ENCODE measurements around the gene SGTB.

The SGTB gene

DNA sequence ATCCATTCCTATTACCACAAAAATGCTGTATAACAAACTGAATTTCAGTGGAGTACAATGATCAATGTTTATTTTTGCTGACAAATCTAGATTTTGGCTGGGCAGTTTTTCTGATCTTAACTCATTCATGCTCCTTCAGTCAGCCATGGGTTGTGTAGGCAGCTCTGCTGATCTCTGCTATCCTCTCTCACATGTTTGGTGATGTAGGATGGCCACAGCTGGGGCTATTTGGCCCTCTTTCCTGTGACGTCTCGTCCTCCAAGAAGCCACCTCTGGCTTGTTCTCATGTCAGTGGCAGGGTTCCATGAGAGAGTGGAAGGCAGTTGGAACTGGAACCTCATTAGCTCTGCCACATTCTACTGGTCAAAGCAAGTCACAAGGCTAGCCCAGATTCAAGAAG lies 9.0 kb upstream of the SGTB start:
- no peaks in the 10 kb centered on the region for H3K9me3 ChIP-seq
- H3K36me3 ChIP-seq, result no peaks in the 10 kb centered on the region
- no peaks in the 10 kb centered on the region for H3K4me1 ChIP-seq
- intact Hi-C loops (cut with DNase I; ENCODE audit: low total_unique reads), result no loop called here
- H3K4me3 ChIP-seq, result no peak overlapping the region
- no peaks in the 10 kb centered on the region for H3K27me3 ChIP-seq
- H3K27ac ChIP-seq, result no peak overlapping the region
- DNase-seq, result no peak
- no peak for TF ChIP-seq CTCF (IDR thresholded peaks at IDR 0.05)

DNA sequence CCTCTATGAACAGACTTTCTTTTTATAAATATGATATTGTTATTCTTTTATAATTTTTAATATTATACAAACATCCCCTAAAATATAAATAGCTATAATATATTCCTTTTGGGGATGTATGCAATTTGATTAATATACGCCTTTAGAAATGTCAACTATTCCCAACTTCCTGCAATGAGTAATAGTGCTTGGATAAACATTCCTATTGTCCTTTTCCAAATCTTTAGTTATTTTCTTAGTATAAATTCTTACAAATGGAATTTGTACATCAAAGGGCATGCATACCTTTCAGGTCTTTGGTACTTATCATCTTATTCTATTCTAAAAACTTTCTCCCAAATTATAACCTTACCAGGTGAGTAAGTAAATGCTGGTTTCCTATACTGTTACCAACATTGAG lies 6.3 kb upstream of the SGTB start:
- Histone ChIP-seq H3K27me3 (no peaks in the 10 kb centered on the region), H3K27ac (no peak overlapping the region), H3K9me3 (no peaks in the 10 kb centered on the region), H3K4me1 (peaks cover 0 to 8% (median under 1%) of the 10 kb centered on the region in 4 donors), H3K36me3 (no peaks in the 10 kb centered on the region), H3K4me3 (no peak overlapping the region)
- intact Hi-C loops (cut with DNase I; ENCODE audit: low total_unique reads), result loop anchor here (10.0 kb wide), 2 partner anchors 103 to 197 kb away; partner anchors contain the start of genes ERBIN, SHLD3, TRAPPC13 and TRIM23
- TF ChIP-seq CTCF (IDR thresholded peaks at IDR 0.05), result no peak
- DNase-seq, result no peak

GRCh38 chr5:65727491-65728156 lies 5.7 kb upstream of the SGTB start:
- Histone ChIP-seq H3K27me3 (no peaks in the 10 kb centered on the region), H3K9me3 (no peaks in the 10 kb centered on the region), H3K4me1 (peaks cover 0 to 11% (median 2%) of the 10 kb centered on the region in 4 donors), H3K4me3 (no peak overlapping the region), H3K36me3 (no peaks in the 10 kb centered on the region), H3K27ac (no peak overlapping the region)
- intact Hi-C loops (cut with DNase I; ENCODE audit: low total_unique reads), result loop anchor here (10.0 kb wide), 2 partner anchors 103 to 197 kb away; partner anchors contain the start of genes ERBIN, SHLD3, TRAPPC13 and TRIM23
- no peak for DNase-seq
- TF ChIP-seq CTCF (IDR thresholded peaks at IDR 0.05), result no peak

DNA sequence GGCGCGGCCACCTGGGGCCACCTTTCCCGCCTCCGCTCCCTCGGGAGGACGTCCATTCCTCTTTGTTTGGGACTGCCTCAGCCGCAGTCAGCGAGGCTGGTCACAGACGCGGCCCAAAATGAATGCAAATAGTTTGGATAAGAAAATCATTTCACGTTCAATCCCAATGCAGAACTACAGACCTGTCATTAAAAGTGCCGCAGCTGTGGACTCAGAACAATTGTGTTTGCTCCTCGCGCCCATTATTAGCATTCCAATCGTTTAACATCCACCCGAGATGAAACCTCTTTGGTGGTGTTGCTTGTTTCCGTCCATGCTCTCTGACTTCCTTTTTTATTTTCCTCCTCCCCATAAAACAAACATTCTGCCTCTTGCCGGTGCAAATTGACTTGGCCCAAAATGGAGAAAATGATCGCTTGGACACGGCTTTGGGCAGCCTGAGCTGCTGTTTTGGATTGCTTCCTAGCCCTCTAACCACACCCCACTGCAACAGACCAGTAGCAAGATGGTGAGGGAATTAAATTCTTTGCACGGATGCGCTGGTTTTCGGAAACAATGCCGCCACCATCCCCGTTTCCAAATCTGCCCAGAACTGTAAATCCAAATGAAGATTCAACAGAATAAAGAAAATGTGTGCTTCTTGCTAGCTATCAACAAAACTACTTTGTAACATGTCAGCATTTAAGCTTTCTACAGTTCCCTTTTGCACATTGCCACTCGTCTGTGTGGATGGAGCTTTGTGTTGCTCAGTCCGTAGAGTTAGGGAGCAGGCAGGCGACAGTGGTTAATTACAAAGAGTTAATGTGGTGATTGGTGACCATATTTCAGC lies 880 bp upstream of the SGTB start:
- TF ChIP-seq CTCF (IDR thresholded peaks at IDR 0.05), result no peak
- no peaks in the 10 kb centered on the region for H3K36me3 ChIP-seq
- H3K27ac ChIP-seq, result peak overlapping the region; percentile 76 to 82
- H3K27me3 ChIP-seq, result no peaks in the 10 kb centered on the region
- H3K4me1 ChIP-seq, result peaks cover 0 to 37% (median 7%) of the 10 kb centered on the region in 4 donors
- H3K9me3 ChIP-seq, result no peaks in the 10 kb centered on the region
- intact Hi-C loops (cut with DNase I; ENCODE audit: low total_unique reads), result loop anchor here (10.0 kb wide), 2 partner anchors 98 to 202 kb away; partner anchors contain the start of genes ERBIN, SHLD3, TRAPPC13 and TRIM23
- DNase-seq, result no peak
- H3K4me3 ChIP-seq, result peak overlapping the region; percentile 73 to 92

DNA sequence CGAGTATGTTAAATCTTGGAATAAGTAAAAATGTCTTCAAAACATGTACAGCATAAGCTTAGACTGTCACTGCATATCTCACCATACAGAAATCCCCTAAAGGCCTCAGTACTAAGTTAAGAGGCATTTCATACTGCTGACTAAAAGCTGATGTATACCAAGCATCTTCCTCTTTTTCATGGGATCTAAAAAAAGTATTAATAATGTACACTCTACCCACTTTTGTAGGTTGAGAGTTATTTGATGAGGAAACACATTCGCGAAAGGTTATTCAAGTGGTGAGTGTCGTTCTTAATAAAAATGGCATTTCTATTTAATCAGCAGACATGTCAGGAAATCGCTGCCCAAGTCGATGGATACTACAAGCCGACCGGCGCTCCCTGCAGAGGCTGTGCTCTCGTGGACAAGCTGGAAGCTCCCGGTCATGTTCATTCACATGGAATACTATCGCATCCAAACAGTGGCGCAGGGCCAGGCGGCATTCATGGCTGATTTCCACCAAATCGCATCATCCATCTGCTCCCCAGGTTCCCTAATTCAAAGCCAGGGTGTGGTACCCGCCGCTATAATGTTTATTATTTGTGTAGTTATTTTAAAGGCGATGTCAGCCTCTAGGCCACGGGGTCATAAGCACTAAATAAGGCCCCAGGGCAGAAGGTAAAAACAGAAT lies 724 bp downstream of the SGTB start:
- Histone ChIP-seq H3K4me3 (peak overlapping the region; percentile 73 to 92), H3K27ac (peak overlapping the region; percentile 76 to 82), H3K27me3 (no peaks in the 10 kb centered on the region), H3K36me3 (peaks cover 0 to 1% (median 0%) of the 10 kb centered on the region in 3 donors), H3K9me3 (no peaks in the 10 kb centered on the region), H3K4me1 (peaks cover 0 to 37% (median 7%) of the 10 kb centered on the region in 4 donors)
- intact Hi-C loops (cut with DNase I; ENCODE audit: low total_unique reads), result loop anchor here (10.0 kb wide), 2 partner anchors 96 to 204 kb away; partner anchors contain the start of genes ERBIN, SHLD3, TRAPPC13 and TRIM23
- peak; percentile 58 to 73 for DNase-seq
- no peak for TF ChIP-seq CTCF (IDR thresholded peaks at IDR 0.05)
